Endothelial cell of umbilical vein (primary cell): ENCODE data around the gene MT1M. TPM values are rescaled to one million over a fixed set of nuclear protein-coding genes. Genes with fewer than 3 reads are reported as not detected.

ENCODE experiments used
- BruUV-seq: library from RNA; stranded (reverse); fragments of 400-500 nt; replicated peaks from 2 replicates; lab custom pipeline; 2021; lab: Mats Ljungman, UMichigan
- CTCF ChIA-PET: fragments of 300-600, 350-600 bp; sonication (Branson Sonifier 250); formaldehyde crosslinking; loops from one replicate; lab custom pipeline; 2021; ENCODE audit warnings: antibody characterized with exemption, inconsistent platforms; lab: Charles Lee
- POLR2A ChIA-PET: fragments of 300-600, 350-600 bp; sonication (Branson Sonifier 250); formaldehyde crosslinking; loops from one replicate; lab custom pipeline; 2021; ENCODE audit warnings: antibody characterized with exemption, inconsistent platforms; lab: Charles Lee
- DNase-seq: peaks from one replicate; pipeline ENCODE4 v3.0.0-alpha.2; 2011; ENCODE audit warnings: low read depth, low spot score
- FAIRE-seq: peaks from 2 replicates; lab custom pipeline; 2011; peaks lifted over from hg19 to GRCh38; lab: Jason Lieb, UNC
- H2AFZ ChIP-seq: 2 replicates; pipeline ENCODE4 v1.6.0; 2012; ENCODE audit warnings: low read depth, low read length, control low read depth, inconsistent platforms
- H3K27ac ChIP-seq: 2 replicates; pipeline ENCODE4 v1.5.1; 2011; ENCODE audit warnings: low read depth, mild to moderate bottlenecking, control low read depth, low read length, moderate library complexity; ENCODE audit not compliant: insufficient read depth
- H3K27me3 ChIP-seq, 2 experiments: 2 replicates each; pipeline versions ENCODE4 v1.6.0 to v1.6.1; 2011; ENCODE audit warnings: low read length in 2 of 2, mixed read lengths in 1 of 2; ENCODE audit not compliant: control insufficient read depth in 2 of 2, insufficient read depth in 2 of 2
- H3K36me3 ChIP-seq, 2 experiments: 2 replicates in 1 of 2; 3 replicates in 1 of 2; pipeline ENCODE4 v1.5.1; 2011; ENCODE audit warnings: low read length in 2 of 2, mild to moderate bottlenecking in 1 of 2, moderate library complexity in 1 of 2; ENCODE audit not compliant: control insufficient read depth in 2 of 2, insufficient read depth in 2 of 2; ENCODE audit errors: extremely low read depth in 1 of 2
- H3K4me1 ChIP-seq: 3 replicates; pipeline ENCODE4 v1.5.1; 2011; ENCODE audit warnings: mild to moderate bottlenecking, low read length; ENCODE audit not compliant: control insufficient read depth, insufficient read depth; ENCODE audit errors: extremely low read depth
- H3K4me2 ChIP-seq: 2 replicates; pipeline ENCODE4 v1.6.1; 2011; ENCODE audit warnings: low read length, control low read depth, mixed read lengths; ENCODE audit not compliant: insufficient read depth
- H3K4me3 ChIP-seq, 3 experiments: fragments of 200-600 bp in 1 of 3; sonication (generic), shearing (Covaris generic) in 1 of 3; replicated peaks in 1 of 3; 2 replicates each; pipeline ENCODE4 v1.5.1; 2011 to 2016; ENCODE audit warnings: control low read depth in 3 of 3, low read length in 3 of 3, mild to moderate bottlenecking in 2 of 3, inconsistent platforms in 1 of 3, low read depth in 1 of 3, moderate library complexity in 1 of 3; ENCODE audit not compliant: insufficient read depth in 1 of 3
- H3K79me2 ChIP-seq: 2 replicates; pipeline ENCODE4 v1.6.0; 2012; ENCODE audit warnings: low read length, inconsistent platforms; ENCODE audit not compliant: control insufficient read depth, insufficient read depth
- H3K9ac ChIP-seq: replicated peaks from 2 replicates; pipeline ENCODE3; 2011; ENCODE audit warnings: low read length, control low read depth; ENCODE audit not compliant: insufficient read depth; ENCODE audit errors: extremely low read depth
- H3K9me1 ChIP-seq: replicated peaks from 3 replicates; pipeline ENCODE4 v1.6.0; 2011; ENCODE audit warnings: mild to moderate bottlenecking, low read length; ENCODE audit not compliant: control insufficient read depth, insufficient read depth; ENCODE audit errors: extremely low read depth
- H3K9me3 ChIP-seq: replicated peaks from 2 replicates; pipeline ENCODE4 v1.5.1; 2012; ENCODE audit warnings: low read length, inconsistent platforms; ENCODE audit not compliant: control insufficient read depth, insufficient read depth
- H4K20me1 ChIP-seq: replicated peaks from 2 replicates; pipeline ENCODE3; 2011; ENCODE audit warnings: mild to moderate bottlenecking, low read length; ENCODE audit not compliant: control insufficient read depth, insufficient read depth; ENCODE audit errors: extremely low read depth
- EZH2 ChIP-seq: IDR thresholded peaks from 2 replicates; pipeline ENCODE4 v1.6.1; 2012; ENCODE audit warnings: borderline replicate concordance, low read depth, mild to moderate bottlenecking, moderate library complexity, low read length, inconsistent platforms; ENCODE audit not compliant: severe bottlenecking
- FOS ChIP-seq: IDR thresholded peaks from 2 replicates; pipeline ENCODE4 v1.6.1; 2011; ENCODE audit warnings: mild to moderate bottlenecking, low read length, moderate library complexity, borderline replicate concordance; ENCODE audit not compliant: insufficient read depth
- GATA2 ChIP-seq: IDR thresholded peaks from 2 replicates; pipeline ENCODE4 v1.7.0; 2011; ENCODE audit warnings: low read depth, mild to moderate bottlenecking, moderate library complexity, mixed read lengths, low read length; ENCODE audit not compliant: insufficient read length, insufficient read depth
- JUN ChIP-seq: IDR thresholded peaks from 2 replicates; pipeline ENCODE4 v1.6.1; 2011; ENCODE audit warnings: borderline replicate concordance, low read depth; ENCODE audit not compliant: insufficient read length, insufficient read depth
- MAX ChIP-seq: IDR thresholded peaks from 2 replicates; pipeline ENCODE4 v1.6.1; 2011; ENCODE audit not compliant: insufficient read depth, insufficient read length
- MYC ChIP-seq: IDR thresholded peaks from one replicate; pipeline ENCODE4 v1.6.1; 2011; ENCODE audit warnings: mild to moderate bottlenecking, low read depth, low read length
- POLR2A ChIP-seq: IDR thresholded peaks from 2 replicates; pipeline ENCODE4 v1.6.1; 2012; ENCODE audit warnings: low read depth, mild to moderate bottlenecking, control low read depth, low read length
- POLR2AphosphoS5 ChIP-seq: IDR thresholded peaks from 2 replicates; pipeline ENCODE4 v1.6.1; 2012; ENCODE audit warnings: low read depth, mild to moderate bottlenecking, control low read depth, low read length, moderate library complexity; ENCODE audit not compliant: insufficient read depth
- dilution Hi-C: fragments of 300-500 bp; cut with MboI; formaldehyde crosslinking; loops from one replicate; pipeline ENCODE4 v1.15.0; 2019; ENCODE audit warnings: low sequenced_read_pairs; ENCODE audit not compliant: extremely low pct_ligation_motif_present
- intact Hi-C: fragments of 100-400 bp; cut with micrococcal nuclease; formaldehyde crosslinking; loops from one replicate; pipeline ENCODE4 v1.10.0; 2022
- polyA plus RNA-seq, 4 experiments: library from polyadenylated mRNA; depleted of rRNA in 3 of 4; stranded (reverse) in 3 of 4; unstranded in 1 of 4; fragments of >200 nt; gene quantifications; 2 replicates each; pipeline versions ENCODE4 v1.2.1 to v1.2.3, GENCODE V29; 2011 to 2012; ENCODE audit warnings: missing spikeins in 1 of 4
- total RNA-seq: library from RNA; stranded (reverse); gene quantifications from 2 replicates; pipeline ENCODE4 v1.2.3, GENCODE V29; 2021
- TF ChIP-seq, protein P1 (sequence below), 2 donors: IDR thresholded peaks; 1 replicate in 1 of 2; 2 replicates in 1 of 2; pipeline ENCODE4 v1.5.1; 2011; ENCODE audit warnings: low read length in 2 of 2, mild to moderate bottlenecking in 2 of 2, moderate library complexity in 2 of 2, control low read depth in 1 of 2, inconsistent platforms in 1 of 2, low read depth in 1 of 2; ENCODE audit not compliant: insufficient read depth in 1 of 2; ENCODE audit errors: extremely low read depth in 1 of 2

MT1M gene
- total and polyA plus RNA-seq, 2 donors (not counting 3 experiments of a cell fraction or from before 2014, with no cell fraction given) = 4.3 to 4.6 TPM

DNA sequence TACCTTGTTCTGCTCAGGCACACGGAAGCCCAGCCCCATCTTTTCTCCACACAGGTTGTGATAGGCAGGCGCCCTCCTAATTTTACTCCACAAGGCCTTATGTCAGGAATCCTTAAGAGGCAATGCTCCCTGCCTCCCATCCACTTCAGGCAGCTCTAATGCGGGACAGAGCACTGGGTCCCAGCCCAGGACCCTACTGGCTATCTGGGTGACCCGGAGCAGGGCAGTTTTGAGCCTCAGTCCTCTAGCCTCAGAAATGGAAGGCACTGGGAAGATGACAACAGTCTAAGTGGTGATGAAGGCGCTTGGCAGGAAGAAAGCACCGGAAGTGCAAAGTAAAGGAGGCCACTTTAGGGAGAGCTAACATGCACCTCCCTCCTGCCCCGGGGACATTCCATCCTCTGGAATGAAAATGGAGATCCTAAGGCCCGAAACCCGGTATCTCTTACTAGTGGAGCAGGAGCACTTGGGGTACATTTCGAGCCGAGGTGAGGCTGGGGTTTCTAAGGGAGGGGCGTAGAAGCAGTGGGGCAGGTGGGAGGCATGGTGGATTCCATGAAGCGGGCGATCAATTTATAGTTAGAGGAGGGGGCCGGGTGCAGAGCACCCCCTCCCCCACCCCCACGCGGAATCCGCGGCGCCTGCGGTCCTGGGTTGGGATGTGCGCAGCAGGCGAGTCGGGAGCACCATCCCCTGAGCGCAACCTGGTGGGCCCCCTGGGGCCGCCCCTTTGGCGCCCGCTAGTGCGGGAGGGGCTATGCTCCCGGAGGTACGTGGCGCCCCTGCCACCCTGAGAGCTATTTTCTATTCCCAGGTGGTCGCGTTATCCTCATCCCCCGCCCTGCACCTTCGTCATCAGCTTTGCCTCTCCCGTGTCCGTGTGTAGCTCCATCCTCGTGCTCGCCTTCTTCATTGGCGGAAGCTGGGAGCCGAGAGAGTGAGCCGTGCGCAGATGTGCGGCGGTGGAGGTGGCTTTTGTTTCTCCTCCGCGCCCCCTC is 30.2 kb downstream of the MT1M start:
- H3K9me1 ChIP-seq = no peaks in the 10 kb centered on the region
- intact Hi-C loops = no loop called here
- no peak overlapping the region for H3K4me3 ChIP-seq
- no peak overlapping the region for H3K9ac ChIP-seq
- DNase-seq (no peak), FAIRE-seq (no peak)
- dilution Hi-C loops = no loop called here
- no peaks in the 10 kb centered on the region for H3K9me3 ChIP-seq
- H3K27ac ChIP-seq = no peak overlapping the region
- H2AFZ ChIP-seq = no peak overlapping the region
- ChIA-PET POLR2A (no interaction called here), CTCF (interaction anchor here (1.5 to 2.9 kb wide), 3 partner anchors 19 to 59 kb away, joined by 4 to 7 read pairs (median 6); no protein-coding TSS in a partner anchor)
- H3K36me3 ChIP-seq = no peaks in the 10 kb centered on the region
- H3K79me2 ChIP-seq = no peaks in the 10 kb centered on the region
- peaks cover 13% of the 10 kb centered on the region for H3K4me1 ChIP-seq
- H3K27me3 ChIP-seq = peaks cover 73 to 83% of the 10 kb centered on the region in 2 experiments
- no peak overlapping the region for H3K4me2 ChIP-seq
- BruUV-seq = no TSS peak
- no peaks in the 10 kb centered on the region for H4K20me1 ChIP-seq
- TF ChIP-seq MAX = no peak
- TF ChIP-seq EZH2 = peak; percentile 66

DNA sequence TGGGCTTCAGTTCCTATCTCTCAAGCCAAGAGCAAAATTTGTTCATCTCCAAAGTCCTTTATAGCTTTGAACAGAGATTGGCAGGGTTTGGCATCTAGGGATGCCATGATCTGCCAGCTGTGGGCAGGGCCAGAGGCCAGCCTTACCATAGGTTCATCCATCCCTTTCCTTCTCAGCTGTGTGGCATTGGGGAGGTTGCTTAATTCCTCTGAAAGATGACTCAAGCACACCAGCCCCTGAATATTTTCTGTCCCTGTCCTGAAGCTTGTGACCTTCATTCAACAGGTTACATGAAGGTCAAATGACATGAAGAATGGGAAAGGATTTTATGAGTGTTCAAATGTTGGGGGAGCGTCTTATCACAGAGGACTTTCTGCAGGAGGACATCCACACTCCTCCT is 32.0 kb downstream of the MT1M start:
- Histone ChIP-seq H3K27ac (no peak overlapping the region), H3K9me1 (no peaks in the 10 kb centered on the region), H2AFZ (no peak overlapping the region), H3K79me2 (no peaks in the 10 kb centered on the region), H3K9ac (no peak overlapping the region), H3K9me3 (no peaks in the 10 kb centered on the region), H3K36me3 (no peaks in the 10 kb centered on the region), H3K4me1 (peaks cover 6% of the 10 kb centered on the region), H3K4me3 (no peak overlapping the region), H3K27me3 (peaks cover 78 to 91% of the 10 kb centered on the region in 2 experiments), H3K4me2 (no peak overlapping the region), H4K20me1 (no peaks in the 10 kb centered on the region)
- CTCF ChIA-PET = interaction anchor here (0.6 kb wide), 1 partner anchor 11 kb away, joined by 3 read pairs; no protein-coding TSS in a partner anchor
- no TSS peak for BruUV-seq
- TF ChIP-seq EZH2 (no peak), MAX (no peak), JUN (no peak), FOS (no peak), GATA2 (no peak), POLR2AphosphoS5 (no peak), MYC (no peak), POLR2A (no peak)
- TF ChIP-seq, protein P1, sequence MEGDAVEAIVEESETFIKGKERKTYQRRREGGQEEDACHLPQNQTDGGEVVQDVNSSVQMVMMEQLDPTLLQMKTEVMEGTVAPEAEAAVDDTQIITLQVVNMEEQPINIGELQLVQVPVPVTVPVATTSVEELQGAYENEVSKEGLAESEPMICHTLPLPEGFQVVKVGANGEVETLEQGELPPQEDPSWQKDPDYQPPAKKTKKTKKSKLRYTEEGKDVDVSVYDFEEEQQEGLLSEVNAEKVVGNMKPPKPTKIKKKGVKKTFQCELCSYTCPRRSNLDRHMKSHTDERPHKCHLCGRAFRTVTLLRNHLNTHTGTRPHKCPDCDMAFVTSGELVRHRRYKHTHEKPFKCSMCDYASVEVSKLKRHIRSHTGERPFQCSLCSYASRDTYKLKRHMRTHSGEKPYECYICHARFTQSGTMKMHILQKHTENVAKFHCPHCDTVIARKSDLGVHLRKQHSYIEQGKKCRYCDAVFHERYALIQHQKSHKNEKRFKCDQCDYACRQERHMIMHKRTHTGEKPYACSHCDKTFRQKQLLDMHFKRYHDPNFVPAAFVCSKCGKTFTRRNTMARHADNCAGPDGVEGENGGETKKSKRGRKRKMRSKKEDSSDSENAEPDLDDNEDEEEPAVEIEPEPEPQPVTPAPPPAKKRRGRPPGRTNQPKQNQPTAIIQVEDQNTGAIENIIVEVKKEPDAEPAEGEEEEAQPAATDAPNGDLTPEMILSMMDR (IDR thresholded peaks at IDR 0.05; ENCODE audit: extremely low read depth in 1 of 2, insufficient read depth in 1 of 2, low read depth in 1 of 2, low read length in 2 of 2) = no peak
- DNase-seq (no peak), FAIRE-seq (no peak)
- POLR2A ChIA-PET = no interaction called here
- intact Hi-C loops = no loop called here
- dilution Hi-C loops = no loop called here
